ENCODE results near the gene CTBP1. TPM values are rescaled to one million over a fixed set of nuclear protein-coding genes. Genes with fewer than 3 reads are reported as not detected.

CTBP1 gene
- polyA plus RNA-seq, 3 donors, result 21.3 to 226 (median 42.1) TPM

GRCh38 chr4:1201851-1202525 is 46.9 kb downstream of the CTBP1 start:
- peaks cover 0 to 6% (median 5%) of the 10 kb centered on the region in 3 donors for H3K27me3 Mint-ChIP-seq (ENCODE audit: low read depth in 3 of 3)
- peak overlapping the region; percentile 80 to 88 for H3K4me3 Mint-ChIP-seq

More at GRCh38 chr4:1201851-1202525, 46.9 kb downstream of the CTBP1 start:
- Mint-ChIP-seq H3K4me1 (peaks cover 31% of the 10 kb centered on the region), H3K36me3 (peaks cover 2% of the 10 kb centered on the region in 2 donors), H3K27ac (peak overlapping the region; percentile 86 to 97 (median 92)), H3K9me3 (no peaks in the 10 kb centered on the region)
- H3K4me1 ChIP-seq (ENCODE audit: control insufficient read depth in 1 of 2, insufficient read depth in 2 of 2, low read length in 2 of 2), result peaks cover 28 to 30% of the 10 kb centered on the region in 2 donors
- no peaks in the 10 kb centered on the region for H3K36me3 ChIP-seq (replicated peaks in 1 of 2; ENCODE audit: control insufficient read depth in 1 of 2, insufficient read depth in 2 of 2, low read length in 2 of 2)
- no peaks in the 10 kb centered on the region for H3K27me3 ChIP-seq (ENCODE audit: control insufficient read depth in 2 of 2, insufficient read depth in 2 of 2, low read length in 2 of 2)
- H2AFZ ChIP-seq (ENCODE audit: insufficient read depth, low read depth, low read length, poor library complexity, severe bottlenecking), result peak overlapping the region; percentile 65
- DNase-seq, result peak; percentile 80 to 86 (median 86)
- peak overlapping the region; percentile 52 for H3K9ac ChIP-seq (ENCODE audit: insufficient read depth, low read length, poor library complexity, severe bottlenecking)
- peak overlapping the region; percentile 80 for H3K4me2 ChIP-seq (replicated peaks; ENCODE audit: extremely low read depth, low read length, poor library complexity, severe bottlenecking)
- intact Hi-C loops (cut with micrococcal nuclease), result loop anchor here in 1 of 2 donors (5.0 kb wide), 2 partner anchors 35 to 70 kb away; no protein-coding TSS in a partner anchor
- H3K79me2 ChIP-seq (ENCODE audit: insufficient read depth, low read length), result no peaks in the 10 kb centered on the region
- peak overlapping the region in 2 of 3 experiments; percentile 42 to 72 for H3K4me3 ChIP-seq (replicated peaks in 1 of 3; ENCODE audit: low read depth in 2 of 3, low read length in 3 of 3)
- under 1% methylated on average over 24 of the region's 26 CpGs for WGBS (ENCODE audit: insufficient coverage)
- peak overlapping the region; percentile 26 to 79 for H3K27ac ChIP-seq (ENCODE audit: low read depth in 1 of 2, low read length in 2 of 2)
- no peaks in the 10 kb centered on the region for H4K20me1 ChIP-seq (ENCODE audit: insufficient read depth, low read length)
- no peaks in the 10 kb centered on the region for H3K9me3 ChIP-seq (replicated peaks in 1 of 2; ENCODE audit: control insufficient read depth in 1 of 2, insufficient read depth in 1 of 2, low read length in 2 of 2)
- no peak for TF ChIP-seq CTCF (IDR thresholded peaks at IDR 0.05)
